OCI-LY7 (cell line): ENCODE data around the gene CACNA2D1. TPM values are rescaled to one million over a fixed set of nuclear protein-coding genes. Genes with fewer than 3 reads are reported as not detected.

ENCODE experiments used
- BruUV-seq: library from RNA; stranded (reverse); fragments of 400-500 nt; replicated peaks from 2 replicates; lab custom pipeline; 2021; lab: Mats Ljungman, UMichigan
- CTCF ChIA-PET: fragments of 300-600 bp; sonication (Branson Sonifier 250); formaldehyde crosslinking; loops from one replicate; lab custom pipeline; 2022; ENCODE audit warnings: antibody characterized with exemption; ENCODE audit not compliant: unreplicated experiment; lab: Charles Lee
- POLR2A ChIA-PET: fragments of 300-600 bp; sonication (Branson Sonifier 250); formaldehyde crosslinking; loops from one replicate; lab custom pipeline; 2022; ENCODE audit warnings: antibody characterized with exemption; lab: Charles Lee
- DNase-seq: peaks from one replicate; pipeline ENCODE4 v3.0.0-alpha.2; 2015; ENCODE audit warnings: low spot score
- H2AFZ ChIP-seq: fragments of 200-600 bp; sonication (generic), shearing (Covaris generic); 2 replicates; pipeline ENCODE4 v1.6.1; 2014; ENCODE audit warnings: mild to moderate bottlenecking, antibody characterized with exemption, low read length, moderate library complexity
- H3K27ac ChIP-seq: fragments of 200-600 bp; sonication (generic); 2 replicates; pipeline ENCODE4 v1.5.1; 2014; ENCODE audit warnings: mixed run types, low read depth, mild to moderate bottlenecking, moderate library complexity, low read length, inconsistent platforms; ENCODE audit not compliant: poor library complexity, severe bottlenecking
- H3K36me3 ChIP-seq: fragments of 200-600 bp; sonication (generic); 2 replicates; pipeline ENCODE4 v1.6.1; 2014; ENCODE audit warnings: mild to moderate bottlenecking, antibody characterized with exemption, low read length, moderate library complexity, mixed read lengths; ENCODE audit not compliant: insufficient read depth
- H3K4me1 ChIP-seq: fragments of 200-600 bp; sonication (generic); 2 replicates; pipeline ENCODE4 v1.5.1; 2014; ENCODE audit warnings: mild to moderate bottlenecking, low read length; ENCODE audit not compliant: insufficient read depth, poor library complexity, severe bottlenecking
- H3K4me2 ChIP-seq: fragments of 200-600 bp; sonication (generic); 2 replicates; pipeline ENCODE4 v1.6.1; 2014; ENCODE audit warnings: mild to moderate bottlenecking, low read length
- H3K4me3 ChIP-seq: fragments of 200-600 bp; sonication (generic); 2 replicates; pipeline ENCODE4 v1.5.1; 2014; ENCODE audit warnings: mild to moderate bottlenecking, low read depth, low read length; ENCODE audit not compliant: poor library complexity, severe bottlenecking
- H3K79me2 ChIP-seq: fragments of 200-600 bp; sonication (generic); 2 replicates; pipeline ENCODE4 v1.6.1; 2016; ENCODE audit warnings: low read depth, mild to moderate bottlenecking, low read length, moderate library complexity, mixed read lengths; ENCODE audit not compliant: insufficient read depth
- H3K9me2 ChIP-seq: fragments of 200-600 bp; sonication (generic); 2 replicates; pipeline ENCODE4 v1.6.1; 2016; ENCODE audit warnings: mild to moderate bottlenecking, low read length, mixed read lengths; ENCODE audit not compliant: insufficient read depth
- H3K9me3 ChIP-seq: fragments of 200-600 bp; sonication (generic); 2 replicates; pipeline ENCODE4 v1.6.1; 2014; ENCODE audit warnings: mild to moderate bottlenecking, mixed run types, low read length, mixed read lengths
- H4K20me1 ChIP-seq: fragments of 200-600 bp; sonication (generic); 2 replicates; pipeline ENCODE4 v1.6.1; 2014; ENCODE audit warnings: mild to moderate bottlenecking, antibody characterized with exemption, low read length, moderate library complexity, mixed read lengths; ENCODE audit not compliant: insufficient read depth
- EZH2phosphoT487 ChIP-seq: fragments of 200-600 bp; sonication (generic); IDR thresholded peaks from 2 replicates; pipeline ENCODE4 v1.6.1; 2018; ENCODE audit warnings: low read depth, borderline replicate concordance, mild to moderate bottlenecking, mixed run types, antibody characterized with exemption, low read length, moderate library complexity, mixed read lengths
- intact Hi-C: fragments of 100-400 bp; cut with micrococcal nuclease; formaldehyde crosslinking; loops from one replicate; pipeline ENCODE4 v1.10.0; 2022; ENCODE audit not compliant: unreplicated experiment
- total RNA-seq, 2 experiments: library from RNA; depleted of rRNA in 1 of 2; stranded (reverse); fragments of >200 nt in 1 of 2; shearing (Covaris generic) in 1 of 2; gene quantifications; 2 replicates each; pipeline ENCODE4 v1.2.3, GENCODE V29; 2014 to 2022
- TF ChIP-seq, protein P1 (sequence below): fragments of 200-600 bp; sonication (generic); conservative IDR thresholded peaks from 2 replicates; pipeline ENCODE4 v1.5.1; 2014; ENCODE audit warnings: mild to moderate bottlenecking, antibody characterized with exemption, low read length, moderate library complexity, mixed read lengths

The CACNA2D1 gene
- total RNA-seq, 2 experiments from 2014 or later = not detected

- H3K79me2 ChIP-seq = no peaks in the 10 kb centered on the region
- no peak overlapping the region for H3K4me2 ChIP-seq
- ChIA-PET CTCF (no interaction called here), POLR2A (no interaction called here)
- TF ChIP-seq EZH2phosphoT487 = no peak
- TF ChIP-seq, protein P1, sequence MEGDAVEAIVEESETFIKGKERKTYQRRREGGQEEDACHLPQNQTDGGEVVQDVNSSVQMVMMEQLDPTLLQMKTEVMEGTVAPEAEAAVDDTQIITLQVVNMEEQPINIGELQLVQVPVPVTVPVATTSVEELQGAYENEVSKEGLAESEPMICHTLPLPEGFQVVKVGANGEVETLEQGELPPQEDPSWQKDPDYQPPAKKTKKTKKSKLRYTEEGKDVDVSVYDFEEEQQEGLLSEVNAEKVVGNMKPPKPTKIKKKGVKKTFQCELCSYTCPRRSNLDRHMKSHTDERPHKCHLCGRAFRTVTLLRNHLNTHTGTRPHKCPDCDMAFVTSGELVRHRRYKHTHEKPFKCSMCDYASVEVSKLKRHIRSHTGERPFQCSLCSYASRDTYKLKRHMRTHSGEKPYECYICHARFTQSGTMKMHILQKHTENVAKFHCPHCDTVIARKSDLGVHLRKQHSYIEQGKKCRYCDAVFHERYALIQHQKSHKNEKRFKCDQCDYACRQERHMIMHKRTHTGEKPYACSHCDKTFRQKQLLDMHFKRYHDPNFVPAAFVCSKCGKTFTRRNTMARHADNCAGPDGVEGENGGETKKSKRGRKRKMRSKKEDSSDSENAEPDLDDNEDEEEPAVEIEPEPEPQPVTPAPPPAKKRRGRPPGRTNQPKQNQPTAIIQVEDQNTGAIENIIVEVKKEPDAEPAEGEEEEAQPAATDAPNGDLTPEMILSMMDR = no peak
- H3K36me3 ChIP-seq = no peaks in the 10 kb centered on the region
- no peak overlapping the region for H2AFZ ChIP-seq
- DNase-seq = no peak
- no TSS peak for BruUV-seq
- H3K4me3 ChIP-seq = no peak overlapping the region
- no peaks in the 10 kb centered on the region for H4K20me1 ChIP-seq
- no peaks in the 10 kb centered on the region for H3K4me1 ChIP-seq
- H3K9me2 ChIP-seq = no peaks in the 10 kb centered on the region
- H3K9me3 ChIP-seq = no peaks in the 10 kb centered on the region
- intact Hi-C loops = no loop called here
- no peak overlapping the region for H3K27ac ChIP-seq
These were observed 198.5 kb downstream of the CACNA2D1 start for GRCh38 chr7:82244947-82245517.

DNA sequence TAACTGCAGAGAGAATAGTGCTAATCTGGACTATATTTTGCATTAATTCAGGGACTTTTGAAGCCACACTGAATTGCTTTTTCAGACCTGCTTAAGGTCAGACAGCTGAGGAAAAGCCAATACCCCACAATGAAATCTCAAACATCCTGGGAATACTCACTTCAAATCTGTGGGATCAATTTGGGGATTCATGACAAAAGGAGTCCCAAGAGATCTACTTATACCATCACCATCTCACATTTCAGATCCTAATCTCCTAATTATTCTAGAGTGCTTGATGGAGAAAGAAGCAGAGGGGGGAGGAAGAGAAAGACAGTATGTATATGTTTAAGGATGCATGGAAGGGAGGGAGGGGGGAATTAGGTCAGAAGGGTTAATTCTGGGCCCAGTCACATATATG, 202.2 kb downstream of the CACNA2D1 start:
- intact Hi-C loops = no loop called here
- Histone ChIP-seq H3K9me2 (no peaks in the 10 kb centered on the region), H3K79me2 (no peaks in the 10 kb centered on the region), H3K4me1 (no peaks in the 10 kb centered on the region), H3K9me3 (no peaks in the 10 kb centered on the region), H2AFZ (no peak overlapping the region), H3K4me2 (no peak overlapping the region), H3K4me3 (no peak overlapping the region), H4K20me1 (no peaks in the 10 kb centered on the region), H3K27ac (no peak overlapping the region), H3K36me3 (no peaks in the 10 kb centered on the region)
- no TSS peak for BruUV-seq
- ChIA-PET CTCF (no interaction called here), POLR2A (no interaction called here)
- no peak for DNase-seq
- TF ChIP-seq, protein P1 = no peak
- no peak for TF ChIP-seq EZH2phosphoT487

DNA sequence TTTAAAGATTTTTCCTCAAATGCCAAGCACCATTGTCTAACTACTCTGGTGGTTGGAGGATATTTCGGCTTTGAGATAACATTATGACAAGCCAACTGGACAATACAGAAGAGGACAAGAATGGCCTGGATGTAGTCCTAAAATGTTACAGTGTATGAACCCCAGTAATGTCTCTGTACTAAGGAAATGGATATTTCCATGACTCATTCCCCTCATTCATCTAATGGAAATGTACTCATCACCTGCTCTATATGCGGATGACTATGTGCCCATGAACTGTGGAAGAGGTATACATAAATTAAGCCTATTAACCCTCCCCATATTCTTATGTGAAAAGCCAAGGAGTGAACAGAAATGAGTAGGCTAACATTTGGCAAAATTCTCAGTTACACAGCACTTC, 207.9 kb downstream of the CACNA2D1 start:
- ChIA-PET POLR2A (interaction anchor here (0.7 kb wide), 1 partner anchor 1532 kb away, joined by 3 read pairs; no protein-coding TSS in a partner anchor), CTCF (no interaction called here)
- H3K9me2 ChIP-seq = no peaks in the 10 kb centered on the region
- BruUV-seq = no TSS peak
- no peaks in the 10 kb centered on the region for H3K4me1 ChIP-seq
- H3K27ac ChIP-seq = no peak overlapping the region
- intact Hi-C loops = loop anchor here (10.0 kb wide), 1 partner anchor 339 kb away; no protein-coding TSS in a partner anchor
- H3K4me2 ChIP-seq = no peak overlapping the region
- no peaks in the 10 kb centered on the region for H3K9me3 ChIP-seq
- TF ChIP-seq EZH2phosphoT487 = no peak
- TF ChIP-seq, protein P1 = no peak
- no peak for DNase-seq
- H3K4me3 ChIP-seq = no peak overlapping the region
- H3K79me2 ChIP-seq = no peaks in the 10 kb centered on the region
- H2AFZ ChIP-seq = no peak overlapping the region
- H3K36me3 ChIP-seq = no peaks in the 10 kb centered on the region
- H4K20me1 ChIP-seq = no peaks in the 10 kb centered on the region
